Smooth muscle cell (in vitro differentiated cells): ENCODE data around the gene SLC16A1. TPM values are rescaled to one million over a fixed set of nuclear protein-coding genes. Genes with fewer than 3 reads are reported as not detected.

Experiments used
- DNase-seq: peaks from one replicate; lab custom pipeline; 2025; ENCODE audit not compliant: unreplicated experiment; lab: John Stamatoyannopoulos, UW
- H2AFZ ChIP-seq: fragments of 200-600 bp; sonication (generic); 2 replicates; pipeline ENCODE4 v1.6.0; 2016; ENCODE audit warnings: antibody characterized with exemption, low read depth, mild to moderate bottlenecking
- H3F3A ChIP-seq: fragments of 200-600 bp; sonication (generic); 2 replicates; pipeline ENCODE4 v1.6.0; 2017; ENCODE audit warnings: antibody characterized with exemption, low read depth
- H3K27ac ChIP-seq: fragments of 200-600 bp; sonication (generic); 2 replicates; pipeline ENCODE4 v1.5.1; 2016; ENCODE audit warnings: low read depth, mild to moderate bottlenecking
- H3K27me3 ChIP-seq: fragments of 200-600 bp; sonication (generic); 2 replicates; pipeline ENCODE4 v1.6.1; 2016; ENCODE audit warnings: low read depth, mild to moderate bottlenecking
- H3K36me3 ChIP-seq: fragments of 200-600 bp; sonication (generic); 2 replicates; pipeline ENCODE4 v1.5.1; 2016; ENCODE audit warnings: low read depth
- H3K4me1 ChIP-seq: fragments of 200-600 bp; sonication (generic); 2 replicates; pipeline ENCODE4 v1.5.1; 2016; ENCODE audit warnings: low read depth
- H3K4me2 ChIP-seq: fragments of 200-600 bp; sonication (generic); 2 replicates; pipeline ENCODE4 v1.6.0; 2016; ENCODE audit warnings: mild to moderate bottlenecking
- H3K4me3 ChIP-seq: fragments of 200-600 bp; sonication (generic); 2 replicates; pipeline ENCODE4 v1.5.1; 2016; ENCODE audit warnings: mild to moderate bottlenecking
- H3K79me2 ChIP-seq: fragments of 200-600 bp; sonication (generic); 2 replicates; pipeline ENCODE4 v1.6.0; 2016; ENCODE audit warnings: low read depth, mild to moderate bottlenecking
- H3K9ac ChIP-seq: fragments of 200-600 bp; sonication (generic); 2 replicates; pipeline ENCODE4 v1.6.0; 2016; ENCODE audit warnings: low read depth
- H3K9me3 ChIP-seq: fragments of 200-600 bp; sonication (generic); replicated peaks from 2 replicates; pipeline ENCODE4 v1.5.1; 2016; ENCODE audit warnings: low read depth
- H4K20me1 ChIP-seq: fragments of 200-600 bp; sonication (generic); 2 replicates; pipeline ENCODE4 v1.6.0; 2016; ENCODE audit warnings: low read depth
- WGBS: methylation state at CpG from one replicate; pipeline ENCODE4 v1.1.7; 2016; ENCODE audit warnings: low lambda C conversion rate; 5-methylcytosine and 5-hydroxymethylcytosine counted together
- polyA plus RNA-seq: library from polyadenylated mRNA; unstranded; fragments of >200 nt; fragmentation: Nextera tagmentation; extraction: Ambion mirVana; gene quantifications from 2 replicates; pipeline ENCODE4 v1.2.1, GENCODE V29; 2016
- total RNA-seq: library from RNA; depleted of rRNA; stranded (reverse); fragments of >200 nt; gene quantifications from 2 replicates; pipeline ENCODE4 v1.2.3, GENCODE V29; 2014
- TF ChIP-seq, protein P1 (sequence below): fragments of 200-600 bp; sonication (generic); IDR thresholded peaks from 2 replicates; pipeline ENCODE4 v1.5.1; 2017; ENCODE audit warnings: borderline replicate concordance, mild to moderate bottlenecking, antibody characterized with exemption; ENCODE audit not compliant: insufficient read depth, poor library complexity, severe bottlenecking

The SLC16A1 gene
- total and polyA plus RNA-seq, 2 experiments from 2014 or later: 43.9 to 77.7 TPM

DNA sequence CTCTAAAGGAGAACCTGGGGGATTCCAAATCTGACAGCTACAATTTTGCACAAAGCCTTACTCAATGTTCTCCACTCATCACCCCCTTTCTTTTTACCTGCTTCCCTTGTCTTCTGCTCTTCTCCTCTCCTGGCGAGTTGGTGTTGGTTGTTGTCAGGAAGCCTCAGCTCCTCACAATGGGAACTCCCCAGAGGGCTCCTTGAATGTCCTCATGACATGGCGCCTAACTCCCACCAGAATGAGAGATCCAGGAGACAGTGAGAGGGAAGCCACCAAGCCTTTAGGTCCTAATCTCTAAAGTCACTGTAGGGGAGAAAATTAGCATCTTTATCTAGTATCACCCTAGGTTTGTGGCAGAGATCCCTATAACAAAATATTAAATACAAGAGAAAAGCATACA, 87.8 kb downstream of the SLC16A1 start:
- Histone ChIP-seq H3K9ac (no peak overlapping the region), H2AFZ (no peak overlapping the region), H3K79me2 (no peaks in the 10 kb centered on the region), H3K4me2 (no peak overlapping the region), H4K20me1 (no peaks in the 10 kb centered on the region), H3K36me3 (no peaks in the 10 kb centered on the region), H3K4me3 (no peak overlapping the region), H3K4me1 (peaks cover 12% of the 10 kb centered on the region), H3K9me3 (no peaks in the 10 kb centered on the region), H3K27me3 (no peaks in the 10 kb centered on the region), H3K27ac (no peak overlapping the region), H3F3A (peaks cover 9% of the 10 kb centered on the region)
- DNase-seq: no peak
- TF ChIP-seq, protein P1, sequence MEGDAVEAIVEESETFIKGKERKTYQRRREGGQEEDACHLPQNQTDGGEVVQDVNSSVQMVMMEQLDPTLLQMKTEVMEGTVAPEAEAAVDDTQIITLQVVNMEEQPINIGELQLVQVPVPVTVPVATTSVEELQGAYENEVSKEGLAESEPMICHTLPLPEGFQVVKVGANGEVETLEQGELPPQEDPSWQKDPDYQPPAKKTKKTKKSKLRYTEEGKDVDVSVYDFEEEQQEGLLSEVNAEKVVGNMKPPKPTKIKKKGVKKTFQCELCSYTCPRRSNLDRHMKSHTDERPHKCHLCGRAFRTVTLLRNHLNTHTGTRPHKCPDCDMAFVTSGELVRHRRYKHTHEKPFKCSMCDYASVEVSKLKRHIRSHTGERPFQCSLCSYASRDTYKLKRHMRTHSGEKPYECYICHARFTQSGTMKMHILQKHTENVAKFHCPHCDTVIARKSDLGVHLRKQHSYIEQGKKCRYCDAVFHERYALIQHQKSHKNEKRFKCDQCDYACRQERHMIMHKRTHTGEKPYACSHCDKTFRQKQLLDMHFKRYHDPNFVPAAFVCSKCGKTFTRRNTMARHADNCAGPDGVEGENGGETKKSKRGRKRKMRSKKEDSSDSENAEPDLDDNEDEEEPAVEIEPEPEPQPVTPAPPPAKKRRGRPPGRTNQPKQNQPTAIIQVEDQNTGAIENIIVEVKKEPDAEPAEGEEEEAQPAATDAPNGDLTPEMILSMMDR: no peak
- 96% methylated on average over 2 of the region's 2 CpGs for WGBS

DNA sequence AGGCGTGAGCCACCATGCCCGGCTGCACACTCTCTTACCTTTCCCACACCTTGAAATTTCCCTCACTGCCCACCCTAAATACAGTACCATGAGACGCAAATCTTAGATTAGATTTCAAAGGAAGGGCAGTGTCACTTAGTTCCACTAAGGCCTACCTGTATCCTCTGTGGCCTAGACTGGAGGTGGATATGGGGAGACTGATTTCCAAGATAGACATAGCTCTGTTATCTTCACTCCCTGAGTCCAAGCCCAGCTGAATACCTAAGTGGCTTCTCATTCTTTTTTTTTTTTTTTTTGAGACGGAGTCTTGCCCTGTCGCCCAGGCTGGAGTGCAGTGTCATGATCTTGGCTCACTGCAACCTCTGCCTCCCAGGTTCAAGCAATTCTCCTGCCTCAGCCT, 89.0 kb downstream of the SLC16A1 start:
- Histone ChIP-seq H3K4me1 (peaks cover under 1% of the 10 kb centered on the region), H3K4me3 (no peak overlapping the region), H3F3A (peaks cover 3% of the 10 kb centered on the region), H4K20me1 (no peaks in the 10 kb centered on the region), H3K27me3 (no peaks in the 10 kb centered on the region), H2AFZ (no peak overlapping the region), H3K4me2 (no peak overlapping the region), H3K27ac (peak overlapping the region; percentile 70), H3K36me3 (no peaks in the 10 kb centered on the region), H3K79me2 (no peaks in the 10 kb centered on the region), H3K9ac (peak overlapping the region; percentile 22), H3K9me3 (no peaks in the 10 kb centered on the region)
- WGBS: 63% methylated on average over 5 of the region's 5 CpGs
- no peak for DNase-seq
- TF ChIP-seq, protein P1: no peak

DNA sequence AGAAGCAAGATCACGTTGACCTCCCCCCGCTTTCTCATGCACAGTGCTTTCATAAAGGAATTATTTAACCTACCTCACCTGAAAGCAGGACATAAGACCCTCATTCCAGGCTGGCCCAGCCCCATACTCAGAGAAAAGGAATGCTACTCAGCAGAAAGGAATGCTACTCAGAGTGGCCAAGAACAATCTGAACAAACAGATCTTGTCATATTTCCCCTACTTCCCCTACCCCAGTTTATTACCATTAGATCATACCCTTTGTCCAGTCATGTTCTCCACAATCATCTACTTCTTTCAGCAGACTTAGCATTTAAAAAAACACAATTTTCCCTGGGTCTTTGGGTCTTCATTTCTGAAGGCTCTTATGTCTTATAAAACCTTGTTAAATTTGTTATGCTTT, 89.8 kb downstream of the SLC16A1 start:
- no peaks in the 10 kb centered on the region for H3K36me3 ChIP-seq
- peak overlapping the region; percentile 22 for H3K9ac ChIP-seq
- peak overlapping the region; percentile 14 for H3K4me2 ChIP-seq
- no peaks in the 10 kb centered on the region for H3K79me2 ChIP-seq
- H3K27me3 ChIP-seq: no peaks in the 10 kb centered on the region
- no peaks in the 10 kb centered on the region for H3K4me1 ChIP-seq
- no peak for DNase-seq
- peak overlapping the region; percentile 70 for H3K27ac ChIP-seq
- H3K4me3 ChIP-seq: no peak overlapping the region
- no peaks in the 10 kb centered on the region for H3K9me3 ChIP-seq
- TF ChIP-seq, protein P1: no peak
- WGBS: 73% methylated on average over 2 of the region's 2 CpGs
- no peaks in the 10 kb centered on the region for H4K20me1 ChIP-seq
- peaks cover 3% of the 10 kb centered on the region for H3F3A ChIP-seq
- H2AFZ ChIP-seq: no peak overlapping the region

DNA sequence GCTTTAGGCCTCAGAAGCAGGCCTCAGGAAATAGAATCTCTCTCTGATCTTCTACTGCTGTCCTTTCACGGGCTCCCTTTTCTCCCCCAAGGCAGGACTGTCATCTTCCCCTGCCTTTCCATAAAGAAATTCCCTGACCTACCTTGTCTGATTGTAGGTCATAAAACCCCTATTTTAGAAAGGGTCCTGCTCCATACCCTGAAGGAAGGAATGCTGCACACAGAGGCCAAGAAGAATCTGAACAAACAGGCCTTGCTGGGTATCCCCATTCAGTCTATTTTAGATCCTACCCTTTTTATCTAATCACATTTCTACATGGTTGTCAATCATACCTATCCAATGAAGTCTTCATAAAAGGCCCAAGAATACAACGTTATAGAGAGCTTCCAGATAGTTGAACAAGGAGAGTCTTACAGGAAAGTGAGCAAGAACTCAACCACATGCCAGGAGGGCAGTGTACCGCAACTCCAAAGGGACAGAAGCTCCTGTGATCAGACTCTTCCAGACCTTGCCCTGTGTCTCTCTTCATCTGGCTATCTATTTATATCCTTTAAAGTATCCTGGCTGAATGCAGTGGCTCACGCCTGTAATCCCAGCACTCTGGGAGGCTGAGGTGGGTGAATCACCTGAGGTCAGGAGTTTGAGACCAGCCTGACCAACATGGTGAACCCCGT, 93.1 kb downstream of the SLC16A1 start:
- no peak for DNase-seq
- no peaks in the 10 kb centered on the region for H3K4me1 ChIP-seq
- no peaks in the 10 kb centered on the region for H3K9me3 ChIP-seq
- WGBS: 71% methylated on average over 5 of the region's 5 CpGs
- H2AFZ ChIP-seq: no peak overlapping the region
- no peaks in the 10 kb centered on the region for H3K36me3 ChIP-seq
- H3K9ac ChIP-seq: no peak overlapping the region
- H3K27ac ChIP-seq: peak overlapping the region; percentile 31
- no peaks in the 10 kb centered on the region for H3K27me3 ChIP-seq
- no peaks in the 10 kb centered on the region for H4K20me1 ChIP-seq
- H3K4me2 ChIP-seq: no peak overlapping the region
- TF ChIP-seq, protein P1: no peak
- no peaks in the 10 kb centered on the region for H3K79me2 ChIP-seq
- no peaks in the 10 kb centered on the region for H3F3A ChIP-seq
- H3K4me3 ChIP-seq: no peak overlapping the region
